CD14-positive monocyte (primary cell): ENCODE data around the gene SMARCD2. TPM values are rescaled to one million over a fixed set of nuclear protein-coding genes. Genes with fewer than 3 reads are reported as not detected.

Source experiments
- DNase-seq, 3 donors: peaks; one replicate each; pipeline ENCODE4 v3.0.0-alpha.2; 2011 to 2022
- H2AFZ ChIP-seq: 2 replicates; pipeline ENCODE4 v1.6.0; 2012; ENCODE audit warnings: mild to moderate bottlenecking, low read depth, low read length, inconsistent platforms; ENCODE audit not compliant: insufficient read depth, poor library complexity, severe bottlenecking
- H3K27ac ChIP-seq, 2 donors: 1 replicate in 1 of 2; 2 replicates in 1 of 2; pipeline ENCODE4 v1.5.1; 2012 to 2013; ENCODE audit warnings: low read length in 2 of 2, control low read depth in 1 of 2, inconsistent platforms in 1 of 2, low read depth in 1 of 2, mild to moderate bottlenecking in 1 of 2
- H3K27me3 ChIP-seq, 2 donors: one replicate each; pipeline versions ENCODE4 v1.6.0 to v1.6.1; 2011 to 2013; ENCODE audit warnings: low read length in 2 of 2; ENCODE audit not compliant: control insufficient read depth in 2 of 2, insufficient read depth in 2 of 2
- H3K36me3 ChIP-seq, 2 donors: replicated peaks in 1 of 2; 1 replicate in 1 of 2; 2 replicates in 1 of 2; pipeline versions ENCODE4 v1.5.1 to v1.6.1; 2012 to 2013; ENCODE audit warnings: low read length in 2 of 2, control low read depth in 1 of 2, inconsistent platforms in 1 of 2, mild to moderate bottlenecking in 1 of 2; ENCODE audit not compliant: insufficient read depth in 2 of 2, control insufficient read depth in 1 of 2
- H3K4me1 ChIP-seq, 2 donors: 1 replicate in 1 of 2; 2 replicates in 1 of 2; pipeline versions ENCODE4 v1.5.1 to v1.6.1; 2012 to 2013; ENCODE audit warnings: low read length in 2 of 2, control low read depth in 1 of 2, inconsistent platforms in 1 of 2, mild to moderate bottlenecking in 1 of 2, moderate library complexity in 1 of 2; ENCODE audit not compliant: insufficient read depth in 2 of 2, control insufficient read depth in 1 of 2
- H3K4me2 ChIP-seq: replicated peaks from 2 replicates; pipeline ENCODE3; 2012; ENCODE audit warnings: low read length, moderate library complexity, mild to moderate bottlenecking; ENCODE audit not compliant: poor library complexity, severe bottlenecking; ENCODE audit errors: extremely low read depth
- H3K4me3 ChIP-seq, 3 experiments: fragments of 200-600 bp in 1 of 3; sonication (generic) in 1 of 3; replicated peaks in 1 of 3; 1 replicate in 2 of 3; 2 replicates in 1 of 3; pipeline ENCODE4 v1.5.1; 2011 to 2013; ENCODE audit warnings: low read length in 3 of 3, mild to moderate bottlenecking in 3 of 3, control low read depth in 2 of 3, low read depth in 2 of 3, inconsistent platforms in 1 of 3, moderate library complexity in 1 of 3
- H3K79me2 ChIP-seq: 2 replicates; pipeline ENCODE4 v1.6.0; 2012; ENCODE audit warnings: mild to moderate bottlenecking, control low read depth, inconsistent platforms, low read length, moderate library complexity; ENCODE audit not compliant: insufficient read depth
- H3K9ac ChIP-seq: 2 replicates; pipeline ENCODE4 v1.6.0; 2017; ENCODE audit warnings: low read length, mild to moderate bottlenecking; ENCODE audit not compliant: insufficient read depth, poor library complexity, severe bottlenecking
- H3K9me3 ChIP-seq, 2 donors: replicated peaks in 1 of 2; 1 replicate in 1 of 2; 2 replicates in 1 of 2; pipeline versions ENCODE4 v1.5.1 to v1.6.1; 2012 to 2013; ENCODE audit warnings: low read length in 2 of 2, control low read depth in 1 of 2; ENCODE audit not compliant: control insufficient read depth in 1 of 2, insufficient read depth in 1 of 2
- H4K20me1 ChIP-seq: 2 replicates; pipeline ENCODE4 v1.6.0; 2012; ENCODE audit warnings: mild to moderate bottlenecking, low read length, control low read depth, moderate library complexity; ENCODE audit not compliant: insufficient read depth
- H3K27ac Mint-ChIP-seq, 7 donors: one replicate each; pipeline ENCODE4 v1.8.0; 2020; ENCODE audit warnings: mild to moderate bottlenecking in 7 of 7, mixed read lengths in 7 of 7, moderate library complexity in 6 of 7, inconsistent platforms in 2 of 7
- H3K27me3 Mint-ChIP-seq, 3 donors: one replicate each; pipeline ENCODE4 v1.8.0; 2021 to 2022; ENCODE audit warnings: low read depth in 3 of 3, mild to moderate bottlenecking in 3 of 3, mixed read lengths in 3 of 3, moderate library complexity in 3 of 3, inconsistent platforms in 1 of 3
- H3K36me3 Mint-ChIP-seq, 2 donors: one replicate each; pipeline ENCODE4 v1.8.0; 2020; ENCODE audit warnings: mixed read lengths in 2 of 2, inconsistent platforms in 1 of 2, mild to moderate bottlenecking in 1 of 2
- H3K4me1 Mint-ChIP-seq: one replicate; pipeline ENCODE4 v1.8.0; 2020; ENCODE audit warnings: mild to moderate bottlenecking, mixed read lengths
- H3K4me3 Mint-ChIP-seq, 2 donors: one replicate each; pipeline ENCODE4 v1.8.0; 2020; ENCODE audit warnings: mild to moderate bottlenecking in 2 of 2, mixed read lengths in 2 of 2, moderate library complexity in 1 of 2
- H3K9me3 Mint-ChIP-seq, 7 donors: one replicate each; pipeline ENCODE4 v1.8.0; 2020 to 2022; ENCODE audit warnings: mixed read lengths in 7 of 7, mild to moderate bottlenecking in 6 of 7, moderate library complexity in 6 of 7, inconsistent platforms in 2 of 7
- CTCF ChIP-seq: fragments of 200-600 bp; IDR thresholded peaks from one replicate; pipeline ENCODE4 v1.8.0; 2022; ENCODE audit warnings: antibody characterized with exemption, mild to moderate bottlenecking
- WGBS: methylation state at CpG from one replicate; pipeline ENCODE4 v1.1.5; 2013; ENCODE audit warnings: missing lambda C conversion rate; ENCODE audit not compliant: insufficient coverage; 5-methylcytosine and 5-hydroxymethylcytosine counted together
- intact Hi-C, 2 donors: fragments of 100-400 bp; cut with micrococcal nuclease; formaldehyde crosslinking; loops; one replicate each; pipeline versions ENCODE4 v1.15.0 to v1.15.1; 2023
- polyA plus RNA-seq, 3 donors: library from polyadenylated mRNA; depleted of rRNA in 1 of 3; unstranded in 2 of 3; stranded (reverse) in 1 of 3; fragments of 300-500 nt in 2 of 3; fragments of >200 nt in 1 of 3; fragmentation: Illumina TruSeq in 2 of 3; gene quantifications; 1 replicate in 2 of 3; 2 replicates in 1 of 3; pipeline ENCODE4 v1.2.3, GENCODE V29; 2012 to 2021

The SMARCD2 gene
- polyA plus RNA-seq, 3 donors, result 60.2 to 77.9 (median 64.0) TPM

- no peak overlapping the region for H3K9ac ChIP-seq
- H3K27ac ChIP-seq, result no peak overlapping the region
- intact Hi-C loops, result loop anchor here in 1 of 2 donors (5.0 kb wide), 1 partner anchor 44 kb away; no protein-coding TSS in a partner anchor
- no peaks in the 10 kb centered on the region for H3K9me3 ChIP-seq
- peaks cover 13% of the 10 kb centered on the region for H3K4me1 Mint-ChIP-seq
- no peaks in the 10 kb centered on the region for H3K27me3 ChIP-seq
- 94% methylated on average over 6 of the region's 10 CpGs for WGBS
- peaks cover 35% of the 10 kb centered on the region for H3K79me2 ChIP-seq
- H4K20me1 ChIP-seq, result peaks cover 59% of the 10 kb centered on the region
- H3K4me3 Mint-ChIP-seq, result peak overlapping the region in 1 of 2 donors; percentile 2
- H3K4me2 ChIP-seq, result no peak overlapping the region
- H3K36me3 ChIP-seq, result peaks cover 88 to 99% of the 10 kb centered on the region in 2 donors
- H2AFZ ChIP-seq, result no peak overlapping the region
- peaks cover 0 to 1% (median 0%) of the 10 kb centered on the region in 7 donors for H3K9me3 Mint-ChIP-seq
- peaks cover 93 to 96% of the 10 kb centered on the region in 2 donors for H3K36me3 Mint-ChIP-seq
- no peaks in the 10 kb centered on the region for H3K27me3 Mint-ChIP-seq
- H3K4me3 ChIP-seq, result no peak overlapping the region
- TF ChIP-seq CTCF, result no peak
- peak overlapping the region in 1 of 7 donors; percentile 53 for H3K27ac Mint-ChIP-seq
- H3K4me1 ChIP-seq, result peaks cover 2 to 4% of the 10 kb centered on the region in 2 donors
- no peak for DNase-seq
Measured at GRCh38 chr17:63820963-63821561, 21.4 kb downstream of the SMARCD2 start.

- H3K27me3 Mint-ChIP-seq, result no peaks in the 10 kb centered on the region
- no peak for TF ChIP-seq CTCF
- Histone ChIP-seq H3K27me3 (no peaks in the 10 kb centered on the region), H2AFZ (no peak overlapping the region), H3K9me3 (no peaks in the 10 kb centered on the region), H3K9ac (no peak overlapping the region), H3K27ac (peak overlapping the region in 1 of 2 donors; percentile 41), H3K4me1 (no peaks in the 10 kb centered on the region), H4K20me1 (peaks cover 59% of the 10 kb centered on the region), H3K4me2 (no peak overlapping the region), H3K36me3 (peaks cover 94 to 100% of the 10 kb centered on the region in 2 donors), H3K79me2 (peaks cover 23% of the 10 kb centered on the region), H3K4me3 (no peak overlapping the region)
- H3K9me3 Mint-ChIP-seq, result peaks cover 0 to 1% (median 0%) of the 10 kb centered on the region in 7 donors
- DNase-seq, result no peak
- peaks cover 9% of the 10 kb centered on the region for H3K4me1 Mint-ChIP-seq
- intact Hi-C loops, result loop anchor here in 1 of 2 donors (5.0 kb wide), 1 partner anchor 43 kb away; no protein-coding TSS in a partner anchor
- peaks cover 95 to 100% of the 10 kb centered on the region in 2 donors for H3K36me3 Mint-ChIP-seq
- 81% methylated on average over 13 of the region's 21 CpGs for WGBS
- peak overlapping the region in 6 of 7 donors; percentile 15 to 74 (median 32) for H3K27ac Mint-ChIP-seq
- H3K4me3 Mint-ChIP-seq, result no peak overlapping the region
Measured at GRCh38 chr17:63819585-63820537, 22.6 kb downstream of the SMARCD2 start.
